Liver (tissue), 9 donors: ENCODE results near the gene NFE2L2. TPM values are rescaled to one million over a fixed set of nuclear protein-coding genes. Genes with fewer than 3 reads are reported as not detected.
"Not testable (repeated sequence)": the region's sequence is repeated elsewhere in the genome, so short reads cannot be mapped to it uniquely, and the experiment has no call there.

Experiments
- DNase-seq: peaks from one replicate; pipeline ENCODE4 v3.0.0-alpha.2; 2017; ENCODE audit warnings: low spot score
- H3K27ac ChIP-seq, 2 donors: one replicate each; pipeline ENCODE4 v1.7.0; 2013; ENCODE audit warnings: inconsistent platforms in 2 of 2, low read length in 2 of 2, control low read depth in 1 of 2, low read depth in 1 of 2, mild to moderate bottlenecking in 1 of 2
- H3K27me3 ChIP-seq, 4 donors: one replicate each; pipeline versions ENCODE4 v1.6.1 to v1.7.0; 2013; ENCODE audit warnings: low read length in 3 of 4, inconsistent platforms in 1 of 4, mild to moderate bottlenecking in 1 of 4, moderate library complexity in 1 of 4; ENCODE audit not compliant: control insufficient read depth in 4 of 4, insufficient read depth in 4 of 4
- H3K36me3 ChIP-seq, 4 donors: one replicate each; pipeline versions ENCODE4 v1.6.1 to v1.7.0; 2013; ENCODE audit warnings: low read length in 3 of 4, mild to moderate bottlenecking in 3 of 4, low read depth in 1 of 4, moderate library complexity in 1 of 4; ENCODE audit not compliant: control insufficient read depth in 4 of 4, insufficient read depth in 3 of 4
- H3K4me1 ChIP-seq, 4 donors: one replicate each; pipeline versions ENCODE4 v1.6.1 to v1.7.0; 2013; ENCODE audit warnings: low read length in 3 of 4, mild to moderate bottlenecking in 3 of 4, moderate library complexity in 1 of 4; ENCODE audit not compliant: control insufficient read depth in 4 of 4, insufficient read depth in 4 of 4
- H3K4me3 ChIP-seq, 3 donors: one replicate each; pipeline versions ENCODE4 v1.6.1 to v1.7.0; 2013; ENCODE audit warnings: low read length in 3 of 3, control low read depth in 1 of 3, low read depth in 1 of 3, mild to moderate bottlenecking in 1 of 3
- H3K9ac ChIP-seq, 2 donors: one replicate each; pipeline ENCODE4 v1.7.0; 2013; ENCODE audit warnings: low read length in 2 of 2, mild to moderate bottlenecking in 2 of 2, moderate library complexity in 2 of 2, control low read depth in 1 of 2, low read depth in 1 of 2
- H3K9me3 ChIP-seq, 4 donors: one replicate each; pipeline versions ENCODE4 v1.6.1 to v1.7.0; 2013; ENCODE audit warnings: low read length in 3 of 4; ENCODE audit not compliant: control insufficient read depth in 4 of 4
- CTCF ChIP-seq: fragments of 150-350 bp; IDR thresholded peaks from 2 replicates; pipeline ENCODE4 v1.5.1; 2017; ENCODE audit warnings: improper control_type of control experiment, low read depth, low read length; ENCODE audit not compliant: missing input control
- FOXA2 ChIP-seq: IDR thresholded peaks from 2 replicates; pipeline ENCODE4 v1.6.1; 2016; ENCODE audit warnings: antibody characterized with exemption
- HNF4A ChIP-seq, 2 donors: conservative IDR thresholded peaks; 2 replicates each; pipeline ENCODE4 v1.6.1; 2016; ENCODE audit warnings: antibody characterized with exemption in 2 of 2, mild to moderate bottlenecking in 2 of 2
- HNF4G ChIP-seq: IDR thresholded peaks from 2 replicates; pipeline ENCODE4 v1.6.1; 2016; ENCODE audit warnings: antibody characterized with exemption
- JUND ChIP-seq, 2 donors: IDR thresholded peaks; 2 replicates each; pipeline ENCODE4 v1.6.1; 2016; ENCODE audit warnings: antibody characterized with exemption in 2 of 2
- NR2F2 ChIP-seq: IDR thresholded peaks from 2 replicates; pipeline ENCODE4 v1.6.1; 2016; ENCODE audit warnings: antibody characterized with exemption
- RAD21 ChIP-seq, 2 donors: IDR thresholded peaks; 2 replicates each; pipeline ENCODE4 v1.6.1; 2016; ENCODE audit warnings: antibody characterized with exemption in 2 of 2, mild to moderate bottlenecking in 2 of 2
- REST ChIP-seq: IDR thresholded peaks from 2 replicates; pipeline ENCODE4 v1.6.1; 2016; ENCODE audit warnings: antibody characterized with exemption, mild to moderate bottlenecking
- RXRA ChIP-seq, 2 donors: IDR thresholded peaks; 2 replicates each; pipeline ENCODE4 v1.6.1; 2017 to 2018; ENCODE audit warnings: antibody characterized with exemption in 2 of 2, mild to moderate bottlenecking in 1 of 2
- SP1 ChIP-seq: IDR thresholded peaks from 2 replicates; pipeline ENCODE4 v1.6.1; 2018; ENCODE audit warnings: antibody characterized with exemption, mild to moderate bottlenecking
- TAF1 ChIP-seq: conservative IDR thresholded peaks from 2 replicates; pipeline ENCODE4 v1.6.1; 2016; ENCODE audit warnings: antibody characterized with exemption, mild to moderate bottlenecking
- YY1 ChIP-seq: IDR thresholded peaks from 2 replicates; pipeline ENCODE4 v1.6.1; 2016; ENCODE audit warnings: antibody characterized with exemption, mild to moderate bottlenecking
- ZBTB33 ChIP-seq: IDR thresholded peaks from 2 replicates; pipeline ENCODE4 v1.6.1; 2016; ENCODE audit warnings: antibody characterized with exemption
- WGBS: extraction: QIAGEN DNeasy Blood & Tissue Kit; methylation state at CpG from one replicate; pipeline ENCODE4 v1.1.7; 2013; 5-methylcytosine and 5-hydroxymethylcytosine counted together
- polyA plus RNA-seq, 2 donors: library from polyadenylated mRNA; stranded (reverse) in 1 of 2; unstranded in 1 of 2; fragments of 200-250 nt in 1 of 2; fragments of >200 nt in 1 of 2; fragmentation: Nextera tagmentation in 1 of 2; extraction: Ambion mirVana in 1 of 2; gene quantifications; one replicate each; pipeline versions ENCODE4 v1.2.1 to v1.2.3, GENCODE V29; 2013 to 2015
- total RNA-seq, 2 donors: library from RNA; depleted of rRNA; stranded (reverse); fragments of >200 nt; gene quantifications; one replicate each; pipeline ENCODE4 v1.2.3, GENCODE V29; 2014
- TF ChIP-seq, protein P1 (sequence below): IDR thresholded peaks from 2 replicates; pipeline ENCODE4 v1.6.1; 2016; ENCODE audit warnings: antibody characterized with exemption
- donor health status: healthy.
- donor health status: healthy.
- donor health status: healthy.
- donor health status: healthy.
- donor health status: healthy.

Gene NFE2L2
- total and polyA plus RNA-seq, 4 donors = 22.5 to 31.0 (median 27.1) TPM

DNA sequence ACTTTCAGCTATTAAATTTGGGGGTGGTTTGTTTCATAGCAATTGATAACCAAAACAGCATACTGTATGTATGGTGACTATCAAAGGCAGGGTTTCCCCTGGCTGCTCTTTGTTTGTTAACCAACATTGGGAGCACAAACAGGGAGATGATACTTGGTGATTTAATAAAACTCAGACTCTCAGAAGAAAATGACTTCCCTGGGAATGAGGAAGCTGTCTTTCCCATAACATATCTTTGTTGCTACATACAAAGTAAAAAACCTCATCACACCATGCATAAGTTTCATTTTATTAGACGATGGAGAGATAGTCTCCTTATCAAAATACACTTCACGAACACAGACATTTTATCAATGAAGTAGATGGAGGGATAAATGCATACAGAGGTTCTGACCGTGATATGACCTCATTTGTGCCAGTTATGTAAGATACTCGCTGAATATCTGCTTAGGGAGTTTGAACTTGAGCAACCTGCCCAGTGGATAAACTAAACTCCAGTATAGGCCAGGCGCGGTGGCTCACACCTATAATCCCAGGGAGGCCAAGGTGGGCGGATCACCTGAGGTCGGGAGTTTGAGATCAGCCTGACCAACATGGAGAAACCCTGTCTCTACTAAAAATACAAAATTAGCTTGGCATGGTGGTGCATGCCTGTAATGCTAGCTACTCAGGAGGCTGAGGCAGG, 3.8 kb upstream of the NFE2L2 start:
- Histone ChIP-seq H3K4me3 (no peak overlapping the region), H3K27ac (peak overlapping the region; percentile 52 to 67), H3K9ac (peak overlapping the region in 1 of 2 donors; percentile 48), H3K36me3 (no peaks in the 10 kb centered on the region), H3K9me3 (no peaks in the 10 kb centered on the region), H3K27me3 (no peaks in the 10 kb centered on the region), H3K4me1 (peaks cover 4 to 21% (median 11%) of the 10 kb centered on the region in 4 donors)
- WGBS = 39% methylated on average over 8 of the region's 8 CpGs
- TF ChIP-seq RAD21 (IDR thresholded peaks at IDR 0.05) (peak in 1 of 2 donors; percentile 13), CTCF (no peak), NR2F2 (no peak), RXRA (IDR thresholded peaks at IDR 0.05) (peak; percentile 79 to 83), REST (no peak), YY1 (peak; percentile 18), ZBTB33 (no peak), SP1 (peak; percentile 23), TAF1 (no peak), FOXA2 (no peak), HNF4A (conservative IDR thresholded peaks at IDR 0.05) (peak; percentile 13 to 30), JUND (IDR thresholded peaks at IDR 0.05) (peak; percentile 38 to 49), HNF4G (no peak)
- TF ChIP-seq, protein P1, sequence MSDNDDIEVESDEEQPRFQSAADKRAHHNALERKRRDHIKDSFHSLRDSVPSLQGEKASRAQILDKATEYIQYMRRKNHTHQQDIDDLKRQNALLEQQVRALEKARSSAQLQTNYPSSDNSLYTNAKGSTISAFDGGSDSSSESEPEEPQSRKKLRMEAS = no peak
- no peak for DNase-seq

GRCh38 chr2:177266955-177267354, 2.4 kb upstream of the NFE2L2 start:
- not testable (repeated sequence) for H3K4me3 ChIP-seq, H3K27me3 ChIP-seq, H3K9ac ChIP-seq, H3K9me3 ChIP-seq, DNase-seq, H3K36me3 ChIP-seq
- Histone ChIP-seq H3K27ac (peak overlapping the region; percentile 99 to 100), H3K4me1 (peaks cover 4 to 24% (median 11%) of the 10 kb centered on the region in 4 donors)
- 87% methylated on average over 8 of the region's 8 CpGs for WGBS
